ENCODE results near the gene IQSEC1.

Gene IQSEC1

DNA sequence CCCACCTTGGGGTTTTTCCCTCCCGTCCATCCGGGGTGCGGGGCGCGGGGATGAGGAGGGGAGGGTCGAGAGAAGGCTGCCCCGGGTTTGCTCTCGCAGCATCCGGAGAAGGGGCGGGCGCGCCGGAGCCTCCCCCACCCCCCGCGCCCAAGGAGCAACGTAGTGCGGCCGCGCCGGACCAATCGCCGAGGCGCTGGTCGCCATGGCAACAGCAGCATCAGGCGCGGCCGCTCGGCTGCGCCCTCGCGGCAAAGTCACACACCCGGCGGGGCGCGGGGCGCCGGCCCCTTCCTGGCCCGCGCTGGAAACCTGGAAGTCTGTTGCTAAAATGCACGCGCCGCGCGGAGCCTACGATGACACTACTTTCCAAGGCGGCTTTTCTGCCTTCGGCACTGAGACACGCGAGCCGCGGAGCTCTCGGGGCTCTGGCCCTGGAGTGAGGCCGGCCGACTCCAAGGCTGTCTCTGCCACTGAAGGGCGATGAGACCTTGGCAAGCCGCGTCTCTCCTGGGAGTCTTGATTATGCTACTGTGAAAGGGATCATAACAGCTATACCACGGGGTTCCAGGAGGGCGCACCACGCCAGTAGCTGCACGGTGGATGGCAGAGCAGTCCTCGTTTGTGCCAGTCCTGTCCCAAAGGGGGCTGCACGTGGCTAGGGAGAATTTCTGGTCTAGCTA lies at the start of gene IQSEC1:
IQSEC1 (minus strand) TSS at position 104 of the 680 bp plus-strand sequence. CDS start 415 bp downstream, outside the sequence.
- peak; percentile 55 to 64 for DNase-seq (ENCODE audit: low read depth in 2 of 2)

GRCh38 chr3:13122081-13123012 lies 49.1 kb upstream of the IQSEC1 start:
- no peak for DNase-seq (ENCODE audit: low read depth in 2 of 2)

- no peak for DNase-seq (ENCODE audit: low read depth in 2 of 2)
Measured at GRCh38 chr3:13121553-13122001, 48.3 kb upstream of the IQSEC1 start.

DNA sequence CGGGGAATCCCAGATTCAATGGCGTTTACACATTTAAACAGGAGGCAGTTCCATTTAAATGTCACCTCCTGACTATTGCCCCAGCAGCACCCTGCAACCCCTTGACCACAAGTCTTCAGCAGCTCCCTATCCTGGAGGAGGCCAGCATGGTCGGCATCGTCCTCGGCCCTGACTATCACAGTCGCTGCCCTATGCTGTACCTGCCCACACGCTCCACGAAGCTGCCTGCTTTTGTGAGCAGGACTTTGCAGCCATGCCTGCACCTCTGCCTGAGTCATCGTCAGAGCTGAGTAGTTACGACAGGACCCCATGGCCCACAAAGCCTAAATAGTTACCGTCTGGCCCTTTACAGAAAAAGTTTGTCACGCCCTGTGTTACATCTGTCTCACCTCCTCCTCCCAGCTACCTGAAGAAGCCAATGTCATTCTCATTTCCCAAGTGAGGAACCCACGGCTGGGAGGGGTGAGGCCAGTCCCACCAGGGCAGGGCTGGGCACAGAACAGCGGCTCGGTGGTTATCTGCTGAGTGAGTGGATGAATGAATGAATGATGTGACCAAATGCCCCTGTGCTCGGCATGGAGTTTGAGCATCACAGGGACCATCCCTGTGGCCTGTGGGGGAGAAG lies 47.8 kb upstream of the IQSEC1 start:
- no peak for DNase-seq (ENCODE audit: low read depth in 2 of 2)

DNA sequence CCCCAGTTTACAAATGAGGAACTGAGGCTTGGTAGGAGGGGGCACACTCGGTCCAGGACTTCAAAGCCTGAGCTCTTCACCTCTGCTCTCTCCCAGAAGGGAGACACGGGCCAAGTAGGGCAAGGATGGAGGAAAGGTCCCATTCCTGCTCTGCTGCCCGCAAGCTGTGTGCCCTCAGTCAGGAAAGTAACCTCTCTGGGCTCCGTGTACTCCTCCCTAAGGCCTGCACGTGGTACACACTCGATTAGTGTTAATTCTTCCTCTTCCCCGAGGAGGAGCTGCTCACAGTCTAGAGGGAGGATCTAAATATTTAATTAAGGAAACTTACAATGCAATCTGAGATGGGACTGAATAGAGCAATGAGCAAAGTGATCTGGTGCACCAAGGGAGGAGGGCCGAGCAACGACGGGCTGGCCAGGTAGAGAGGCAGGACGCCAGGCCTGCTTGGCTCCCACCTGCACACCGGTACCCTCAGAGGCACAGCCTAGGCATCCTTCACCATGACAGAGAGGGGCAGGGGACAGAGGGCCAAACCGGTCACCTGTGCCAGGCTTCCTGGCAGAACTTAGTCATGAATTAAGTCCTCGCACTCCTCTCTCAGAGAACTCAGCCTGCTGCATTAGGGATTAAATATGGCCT lies 47.2 kb upstream of the IQSEC1 start:
- DNase-seq (ENCODE audit: low read depth in 2 of 2) = no peak

- no peak for DNase-seq (ENCODE audit: low read depth in 2 of 2)
Measured at GRCh38 chr3:13119471-13120220, 46.4 kb upstream of the IQSEC1 start.

GRCh38 chr3:13116426-13116825 lies 43.2 kb upstream of the IQSEC1 start:
- no peak for DNase-seq (ENCODE audit: low read depth in 2 of 2)

DNA sequence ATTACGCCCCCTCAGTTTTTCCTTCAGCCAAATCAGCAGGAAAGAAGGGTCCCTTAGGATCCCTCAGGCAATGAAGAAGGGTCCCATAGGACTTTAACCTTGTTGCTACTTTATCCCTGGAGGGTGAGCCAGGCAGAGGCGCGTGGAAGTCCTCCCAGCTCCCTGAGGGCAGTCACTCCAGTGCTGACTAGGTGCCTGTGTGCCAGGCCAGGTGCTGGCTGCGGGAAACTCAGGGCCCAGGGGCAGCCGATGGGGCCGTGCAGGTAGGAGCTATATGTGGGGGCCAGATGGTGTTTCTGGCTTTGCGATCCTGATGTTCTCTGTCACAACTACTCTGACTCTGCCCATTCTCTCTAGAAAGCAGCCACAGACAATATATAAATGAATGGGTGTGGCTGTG lies 42.8 kb upstream of the IQSEC1 start:
- no peak for DNase-seq (ENCODE audit: low read depth in 2 of 2)

DNA sequence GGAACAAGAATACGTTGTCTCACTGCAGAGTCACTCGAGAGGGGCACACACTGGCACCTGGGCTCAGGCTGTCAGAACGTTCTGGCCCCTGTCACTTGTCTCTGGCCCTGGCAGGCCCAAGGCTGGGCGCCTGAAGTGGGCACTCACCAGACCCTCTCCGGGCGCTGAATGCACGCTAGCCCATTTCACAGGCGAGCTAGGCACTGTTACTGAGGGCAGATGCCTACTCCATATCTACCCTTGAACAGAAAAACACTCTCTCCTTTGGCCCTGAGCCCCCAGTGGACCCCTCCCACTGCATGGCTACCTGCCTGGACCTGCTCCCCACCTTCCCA lies 42.3 kb upstream of the IQSEC1 start:
- no peak for DNase-seq (ENCODE audit: low read depth in 2 of 2)

DNA sequence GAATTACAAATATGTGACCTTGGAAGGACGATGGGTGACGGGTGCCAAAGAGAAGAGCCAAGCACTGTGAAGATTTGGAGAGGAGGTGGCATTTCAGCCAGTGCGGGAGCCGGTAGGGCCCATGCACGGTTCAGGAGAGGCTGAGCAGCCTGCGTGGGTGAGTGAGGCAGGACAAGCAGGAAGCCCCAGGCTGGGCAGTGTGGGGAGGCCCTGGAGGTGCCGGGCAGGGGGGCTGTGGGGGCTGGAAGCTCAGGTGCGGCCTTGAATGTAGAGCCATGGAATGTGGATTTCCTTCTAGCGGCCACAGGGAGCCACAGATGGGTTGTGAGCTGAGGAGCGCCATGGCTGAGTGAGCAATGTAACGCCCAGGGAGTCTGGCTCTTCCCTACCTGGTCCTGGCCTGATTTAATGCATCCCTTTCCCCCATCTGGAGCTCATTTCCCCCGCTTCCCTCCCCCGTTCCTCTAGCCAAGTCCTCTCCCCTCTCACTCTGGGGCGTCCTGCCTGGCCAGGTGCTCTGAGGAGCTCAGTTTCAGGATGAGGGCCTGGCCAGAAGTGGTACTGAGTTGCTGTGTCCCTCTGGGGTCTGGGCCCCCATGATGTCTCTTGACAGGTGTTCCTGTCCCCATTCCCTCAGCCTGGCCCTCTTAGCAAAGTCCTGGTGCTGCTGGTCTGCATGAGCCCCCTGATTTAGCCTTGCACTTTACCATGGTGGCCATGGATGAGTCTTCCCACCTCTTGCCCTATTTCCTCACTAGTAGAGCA lies 41.8 kb upstream of the IQSEC1 start:
- DNase-seq (ENCODE audit: low read depth in 2 of 2) = no peak

DNA sequence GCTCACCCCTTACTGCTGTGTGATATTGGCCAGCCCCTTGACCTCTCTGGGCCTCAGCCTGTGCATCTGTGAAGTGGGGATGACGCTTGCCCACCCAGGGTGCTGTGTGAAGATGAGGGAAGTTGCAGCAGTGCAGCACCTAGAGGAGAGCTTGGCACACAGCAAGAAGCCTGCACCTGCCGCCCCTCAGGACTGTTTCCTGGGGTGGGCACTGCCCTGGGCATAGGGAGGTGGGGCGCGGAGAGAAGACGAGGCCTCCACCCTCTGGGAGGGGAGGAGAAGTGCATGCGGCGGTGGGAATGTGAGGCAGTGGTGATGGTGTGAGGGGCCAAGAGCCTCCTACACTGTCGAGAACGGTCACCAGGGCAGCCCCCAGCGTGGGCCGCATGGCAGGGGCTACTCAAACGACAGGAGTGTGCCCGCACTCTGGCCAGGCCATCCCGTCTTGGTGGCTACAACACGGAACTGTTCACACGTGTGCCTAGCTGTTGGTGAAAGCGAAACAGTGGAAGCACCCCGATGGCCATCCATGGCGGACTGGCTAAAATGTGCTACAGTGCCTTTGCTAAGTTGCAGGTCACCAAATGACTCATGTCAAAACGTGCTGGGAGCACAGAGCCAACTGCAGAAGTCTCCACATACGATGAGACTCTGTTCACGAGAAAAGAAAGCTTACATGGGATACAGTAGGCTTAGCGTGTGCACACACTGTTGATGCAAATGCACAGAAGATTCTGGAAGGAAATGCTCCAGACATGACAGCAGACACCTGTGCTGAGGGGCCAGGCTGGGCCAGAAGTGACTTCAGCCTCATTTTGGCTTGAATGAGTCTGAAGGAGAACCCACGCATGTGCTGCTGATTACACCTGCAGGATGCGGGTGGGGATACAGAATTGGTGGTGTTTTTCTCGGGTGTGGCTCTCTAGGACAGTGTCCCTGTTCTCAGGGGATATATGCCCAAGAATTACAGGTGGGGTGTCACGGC lies 40.4 kb upstream of the IQSEC1 start:
- no peak for DNase-seq (ENCODE audit: low read depth in 2 of 2)

DNA sequence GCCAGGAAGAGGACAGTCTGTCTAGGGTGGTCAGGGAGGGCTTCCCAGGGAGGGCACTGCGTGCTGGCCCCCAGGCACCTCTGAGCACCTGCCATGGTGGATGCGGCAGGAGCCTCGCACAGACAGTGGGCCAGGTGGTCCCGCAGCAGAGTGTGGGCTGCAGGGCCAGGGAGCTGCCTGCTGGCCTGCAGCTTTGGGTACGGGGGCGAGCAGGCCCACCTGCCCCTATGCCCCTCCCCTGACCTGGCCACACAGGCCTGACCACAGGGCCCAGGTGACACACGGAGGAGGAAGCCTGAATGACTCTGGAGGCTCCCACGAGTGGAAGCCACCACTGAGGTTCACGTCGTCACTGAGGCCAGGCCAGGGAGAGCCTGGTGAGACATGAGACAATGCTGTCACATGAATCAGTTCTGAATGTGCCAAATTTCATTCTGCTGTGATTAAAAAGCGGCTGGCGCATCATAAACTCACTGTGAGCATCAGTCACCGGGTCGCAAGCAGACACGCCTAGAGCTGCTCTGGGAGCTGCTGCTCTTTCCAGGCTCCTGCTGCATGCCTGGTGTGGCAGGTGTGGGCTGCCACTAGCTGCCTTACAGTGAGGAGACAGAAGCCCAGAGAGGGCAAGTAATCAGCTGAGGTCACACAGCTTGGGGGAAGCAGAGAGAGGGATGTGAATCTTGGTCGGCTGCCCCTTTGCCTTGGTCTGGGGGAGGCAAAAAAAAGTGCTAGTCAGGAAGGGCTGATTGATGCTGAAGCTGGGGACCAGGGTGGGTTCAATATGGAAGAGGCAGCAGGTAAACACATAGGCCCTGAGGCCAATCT lies 39.5 kb upstream of the IQSEC1 start:
- DNase-seq (ENCODE audit: low read depth in 2 of 2) = no peak

DNA sequence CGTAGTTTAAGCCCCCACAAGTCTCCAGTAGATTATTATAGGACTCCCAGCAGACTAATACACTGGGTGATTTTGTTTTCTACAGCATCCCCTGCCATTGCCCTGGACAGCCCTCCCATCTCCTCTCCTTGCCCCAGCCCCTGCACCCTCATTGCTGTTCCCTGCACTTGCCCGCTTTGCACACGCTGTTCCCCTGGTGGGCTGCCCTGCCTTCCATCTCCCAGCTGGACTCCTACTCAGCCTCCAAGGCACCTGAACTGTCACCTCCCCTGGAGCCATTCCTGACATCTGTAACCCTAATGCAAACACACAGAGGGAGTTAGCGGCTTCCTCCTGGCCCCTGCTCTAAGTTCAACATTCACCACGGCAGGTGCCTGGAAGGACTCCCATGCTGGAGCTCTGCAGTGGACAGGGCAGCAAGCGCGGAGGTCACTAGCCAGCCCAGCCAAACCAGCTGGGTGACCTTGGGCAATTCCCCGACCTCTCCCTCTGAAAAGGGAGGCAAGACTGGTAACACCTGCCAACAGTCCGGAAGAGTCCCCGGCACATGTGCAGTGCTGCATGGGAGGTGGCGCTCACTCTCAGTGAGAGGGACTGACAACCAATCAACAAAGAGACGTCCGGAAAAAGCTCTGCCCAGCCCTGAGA lies 38.8 kb upstream of the IQSEC1 start:
- no peak for DNase-seq (ENCODE audit: low read depth in 2 of 2)

GRCh38 chr3:13111173-13111872 lies 38.1 kb upstream of the IQSEC1 start:
- no peak for DNase-seq (ENCODE audit: low read depth in 2 of 2)

DNA sequence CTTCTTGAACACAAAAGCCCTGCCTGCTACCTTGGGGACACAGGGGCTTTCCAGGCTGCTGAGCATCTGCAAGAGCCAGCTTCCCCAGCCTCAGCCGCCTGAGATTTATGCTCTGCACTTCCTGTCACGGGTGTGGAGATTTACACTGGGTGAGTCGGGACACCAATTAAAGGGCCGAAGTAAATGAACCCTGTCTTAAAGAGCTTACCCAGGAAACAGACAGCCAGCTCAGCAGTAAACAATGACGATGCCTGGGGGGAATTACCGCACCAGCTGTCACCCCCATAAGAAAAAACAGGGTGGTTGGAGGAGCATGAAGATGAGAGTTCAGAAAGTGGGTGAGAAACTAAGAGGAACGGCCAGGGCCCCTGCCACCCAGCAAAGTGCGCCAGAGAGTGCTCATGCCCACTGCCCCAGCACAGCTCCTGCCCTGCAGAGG lies 37.5 kb upstream of the IQSEC1 start:
- no peak for DNase-seq (ENCODE audit: low read depth in 2 of 2)

GRCh38 chr3:13109516-13109915 lies 36.3 kb upstream of the IQSEC1 start:
- no peak for DNase-seq (ENCODE audit: low read depth in 2 of 2)

GRCh38 chr3:13108861-13109260 lies 35.6 kb upstream of the IQSEC1 start:
- no peak for DNase-seq (ENCODE audit: low read depth in 2 of 2)
